ENCODE data around the gene LRRC4C. TPM values are rescaled to one million over a fixed set of nuclear protein-coding genes. Genes with fewer than 3 reads are reported as not detected.

Gene LRRC4C
- total and polyA plus RNA-seq, 2 donors (not counting 3 experiments of a cell fraction or from before 2014, with no cell fraction given) = not detected

DNA sequence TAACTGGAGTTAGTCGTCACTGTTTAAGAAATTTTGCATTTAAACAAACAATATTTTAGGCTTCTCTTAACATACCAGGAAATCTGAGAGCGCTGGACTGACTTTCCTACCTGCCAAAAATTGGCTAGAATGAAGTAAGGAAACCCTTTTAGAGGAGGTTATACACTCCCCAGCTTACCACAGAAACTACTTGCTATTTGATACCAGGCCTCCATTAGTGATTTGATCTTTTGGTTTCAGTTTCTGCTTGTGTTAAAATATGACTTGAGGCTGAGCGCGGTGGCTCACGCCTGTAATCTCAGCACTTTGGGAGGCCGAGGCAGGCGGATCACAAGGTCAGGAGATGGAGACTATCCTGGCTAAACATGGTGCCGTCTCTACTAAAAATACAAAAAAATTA, 419.9 kb downstream of the LRRC4C start:
- H3K4me1 ChIP-seq (ENCODE audit: control insufficient read depth, extremely low read depth, insufficient read depth, low read length) = no peaks in the 10 kb centered on the region
- no peaks in the 10 kb centered on the region for H4K20me1 ChIP-seq (replicated peaks; ENCODE audit: control insufficient read depth, extremely low read depth, insufficient read depth, low read length)
- intact Hi-C loops (cut with micrococcal nuclease) = no loop called here
- dilution Hi-C loops (cut with MboI; ENCODE audit: extremely low pct_ligation_motif_present, low sequenced_read_pairs) = no loop called here
- no peak overlapping the region for H3K4me3 ChIP-seq (replicated peaks in 1 of 3; ENCODE audit: insufficient read depth in 1 of 3, low read depth in 1 of 3, low read length in 3 of 3)
- no peak overlapping the region for H2AFZ ChIP-seq (ENCODE audit: low read depth, low read length)
- ChIA-PET POLR2A (no interaction called here), CTCF (no interaction called here)
- no peaks in the 10 kb centered on the region for H3K79me2 ChIP-seq (ENCODE audit: control insufficient read depth, insufficient read depth, low read length)
- H3K4me2 ChIP-seq (ENCODE audit: insufficient read depth, low read length) = no peak overlapping the region
- no peaks in the 10 kb centered on the region for H3K9me3 ChIP-seq (replicated peaks; ENCODE audit: control insufficient read depth, insufficient read depth, low read length)
- H3K36me3 ChIP-seq (ENCODE audit: control insufficient read depth in 2 of 2, extremely low read depth in 1 of 2, insufficient read depth in 2 of 2, low read length in 2 of 2) = no peaks in the 10 kb centered on the region
- H3K9me1 ChIP-seq (replicated peaks; ENCODE audit: control insufficient read depth, extremely low read depth, insufficient read depth, low read length) = no peaks in the 10 kb centered on the region
- TF ChIP-seq POLR2AphosphoS5 (IDR thresholded peaks at IDR 0.05; ENCODE audit: insufficient read depth, low read depth, low read length) = no peak
- no peak for TF ChIP-seq GATA2 (IDR thresholded peaks at IDR 0.05; ENCODE audit: insufficient read depth, insufficient read length, low read depth, low read length)
- no peak for TF ChIP-seq CTCF (IDR thresholded peaks at IDR 0.05; ENCODE audit: extremely low read depth in 1 of 2, insufficient read depth in 1 of 2, low read depth in 1 of 2, low read length in 2 of 2)
- TF ChIP-seq JUN (IDR thresholded peaks at IDR 0.05; ENCODE audit: borderline replicate concordance, insufficient read depth, insufficient read length, low read depth) = no peak
- no peak for TF ChIP-seq MYC (IDR thresholded peaks at IDR 0.05; ENCODE audit: low read depth, low read length)
- TF ChIP-seq EZH2 (IDR thresholded peaks at IDR 0.05; ENCODE audit: borderline replicate concordance, low read depth, low read length, severe bottlenecking) = no peak
- TF ChIP-seq FOS (IDR thresholded peaks at IDR 0.05; ENCODE audit: borderline replicate concordance, insufficient read depth, low read length) = no peak
- no peak for TF ChIP-seq POLR2A (IDR thresholded peaks at IDR 0.05; ENCODE audit: low read depth, low read length)
- TF ChIP-seq, protein P1, sequence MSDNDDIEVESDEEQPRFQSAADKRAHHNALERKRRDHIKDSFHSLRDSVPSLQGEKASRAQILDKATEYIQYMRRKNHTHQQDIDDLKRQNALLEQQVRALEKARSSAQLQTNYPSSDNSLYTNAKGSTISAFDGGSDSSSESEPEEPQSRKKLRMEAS (IDR thresholded peaks at IDR 0.05; ENCODE audit: insufficient read depth, insufficient read length) = no peak
- H3K27ac ChIP-seq (ENCODE audit: insufficient read depth, low read depth, low read length) = no peak overlapping the region
- no peaks in the 10 kb centered on the region for H3K27me3 ChIP-seq (ENCODE audit: control insufficient read depth in 2 of 2, insufficient read depth in 2 of 2, low read length in 2 of 2)
- BruUV-seq (replicated peaks) = no TSS peak
- no peak overlapping the region for H3K9ac ChIP-seq (replicated peaks; ENCODE audit: extremely low read depth, insufficient read depth, low read length)
- no peak for DNase-seq (ENCODE audit: low read depth, low spot score)
- FAIRE-seq = no peak

Measured in endothelial cell of umbilical vein (primary cell).